Neural cell (in vitro differentiated cells): ENCODE measurements around the gene SH3TC1. TPM values are rescaled to one million over a fixed set of nuclear protein-coding genes. Genes with fewer than 3 reads are reported as not detected.

Experiments used
- H2AFZ ChIP-seq: fragments of 200-600, 300-800 bp; sonication (generic), shearing (Covaris generic); 2 replicates; pipeline ENCODE4 v1.6.0; 2014; ENCODE audit warnings: low read depth, mild to moderate bottlenecking, antibody characterized with exemption, low read length, moderate library complexity
- H3F3A ChIP-seq: fragments of 200-600 bp; shearing (Covaris generic); 2 replicates; pipeline ENCODE4 v1.6.1; 2016; ENCODE audit warnings: mild to moderate bottlenecking, moderate library complexity, mixed read lengths, antibody characterized with exemption, low read length; ENCODE audit not compliant: insufficient read depth, poor library complexity, severe bottlenecking
- H3K27ac ChIP-seq: fragments of 200-600, 300-800 bp; sonication (generic), shearing (Covaris generic); 2 replicates; pipeline ENCODE4 v1.5.1; 2014; ENCODE audit warnings: mild to moderate bottlenecking, low read length, moderate library complexity
- H3K27me3 ChIP-seq: fragments of 300-800, 200-600 bp; sonication (generic), shearing (Covaris generic); 2 replicates; pipeline ENCODE4 v1.6.0; 2014; ENCODE audit warnings: mild to moderate bottlenecking, low read depth, low read length, moderate library complexity; ENCODE audit not compliant: insufficient read depth
- H3K36me3 ChIP-seq: fragments of 300-800, 200-600 bp; sonication (generic), shearing (Covaris generic); 2 replicates; pipeline ENCODE4 v1.5.1; 2014; ENCODE audit warnings: mild to moderate bottlenecking, antibody characterized with exemption, low read length, moderate library complexity; ENCODE audit not compliant: insufficient read depth
- H3K4me2 ChIP-seq: fragments of 300-800, 200-600 bp; sonication (generic), shearing (Covaris generic); 2 replicates; pipeline ENCODE4 v1.6.0; 2014; ENCODE audit warnings: mild to moderate bottlenecking, low read length
- H3K4me3 ChIP-seq: fragments of 300-800, 200-600 bp; sonication (generic), shearing (Covaris generic); 2 replicates; pipeline ENCODE4 v1.5.1; 2014; ENCODE audit warnings: mild to moderate bottlenecking, low read length, moderate library complexity
- H3K79me2 ChIP-seq: fragments of 200-600 bp; shearing (Covaris generic); replicated peaks from 2 replicates; pipeline ENCODE4 v1.6.0; 2014; ENCODE audit warnings: mild to moderate bottlenecking, low read length, moderate library complexity; ENCODE audit not compliant: insufficient read depth
- H3K9ac ChIP-seq: fragments of 300-800, 200-600 bp; sonication (generic), shearing (Covaris generic); 2 replicates; pipeline ENCODE4 v1.6.1; 2016; ENCODE audit warnings: mild to moderate bottlenecking, low read length, mixed read lengths
- H3K9me2 ChIP-seq: fragments of 200-600 bp; shearing (Covaris generic); 2 replicates; pipeline ENCODE4 v1.6.1; 2016; ENCODE audit warnings: mild to moderate bottlenecking, low read length, mixed read lengths; ENCODE audit not compliant: insufficient read depth
- H3K9me3 ChIP-seq: fragments of 200-600, 300-800 bp; sonication (generic), shearing (Covaris generic); 2 replicates; pipeline ENCODE4 v1.6.1; 2016; ENCODE audit warnings: mild to moderate bottlenecking, mixed run types, low read length, moderate library complexity, mixed read lengths
- H4K20me1 ChIP-seq: fragments of 200-600 bp; shearing (Covaris generic); 2 replicates; pipeline ENCODE4 v1.6.1; 2016; ENCODE audit warnings: mild to moderate bottlenecking, mixed run types; ENCODE audit not compliant: insufficient read depth
- CTCF ChIP-seq: fragments of 450-650 bp; IDR thresholded peaks from 2 replicates; pipeline ENCODE4 v1.5.1; 2014; ENCODE audit warnings: antibody characterized with exemption, mild to moderate bottlenecking, moderate library complexity; ENCODE audit not compliant: poor library complexity, severe bottlenecking
- EP300 ChIP-seq: fragments of 450-650 bp; conservative IDR thresholded peaks from 2 replicates; pipeline ENCODE4 v1.6.1; 2014; ENCODE audit warnings: antibody characterized with exemption, mild to moderate bottlenecking, moderate library complexity; ENCODE audit not compliant: poor library complexity, severe bottlenecking
- EZH2 ChIP-seq: fragments of 200-600, 300-800 bp; shearing (Covaris generic), sonication (generic); IDR thresholded peaks from 2 replicates; pipeline ENCODE4 v1.6.1; 2014; ENCODE audit warnings: antibody characterized with exemption, low read length, borderline replicate concordance, mild to moderate bottlenecking; ENCODE audit not compliant: insufficient read depth, poor library complexity, severe bottlenecking
- MXI1 ChIP-seq: fragments of 450-650 bp; conservative IDR thresholded peaks from 2 replicates; pipeline ENCODE4 v1.6.1; 2014; ENCODE audit warnings: antibody characterized with exemption, mild to moderate bottlenecking; ENCODE audit not compliant: poor library complexity, severe bottlenecking
- POLR2AphosphoS5 ChIP-seq: IDR thresholded peaks from 2 replicates; pipeline ENCODE4 v1.6.1; 2012
- RAD21 ChIP-seq: fragments of 450-650 bp; conservative IDR thresholded peaks from 2 replicates; pipeline ENCODE4 v1.6.1; 2014; ENCODE audit warnings: antibody characterized with exemption, mild to moderate bottlenecking, moderate library complexity
- REST ChIP-seq: IDR thresholded peaks from 2 replicates; pipeline ENCODE4 v1.6.1; 2012; ENCODE audit warnings: borderline replicate concordance
- SMC3 ChIP-seq: fragments of 450-650 bp; conservative IDR thresholded peaks from 2 replicates; pipeline ENCODE4 v1.6.1; 2014; ENCODE audit warnings: antibody characterized with exemption, mild to moderate bottlenecking, moderate library complexity; ENCODE audit not compliant: poor library complexity
- TAF1 ChIP-seq: IDR thresholded peaks from 2 replicates; pipeline ENCODE4 v1.6.1; 2012; ENCODE audit warnings: low read depth
- polyA plus RNA-seq: library from polyadenylated mRNA; depleted of rRNA; stranded (reverse); fragments of >200 nt; gene quantifications from 2 replicates; pipeline ENCODE4 v1.2.3, GENCODE V29; 2014

Gene SH3TC1
- polyA plus RNA-seq, 1 donor from 2014 or later = not detected

GRCh38 chr4:8271821-8272220 lies 72.7 kb downstream of the SH3TC1 start:
- Histone ChIP-seq H3K79me2 (no peaks in the 10 kb centered on the region), H3K27ac (no peak overlapping the region), H4K20me1 (no peaks in the 10 kb centered on the region), H3K27me3 (peaks cover 37% of the 10 kb centered on the region), H3F3A (no peaks in the 10 kb centered on the region), H2AFZ (no peak overlapping the region), H3K36me3 (no peaks in the 10 kb centered on the region), H3K4me2 (no peak overlapping the region), H3K4me3 (no peak overlapping the region), H3K9me2 (no peaks in the 10 kb centered on the region), H3K9ac (no peak overlapping the region), H3K9me3 (no peaks in the 10 kb centered on the region)
- TF ChIP-seq SMC3 (no peak), MXI1 (no peak), REST (no peak), RAD21 (no peak), EZH2 (no peak), POLR2AphosphoS5 (no peak), EP300 (no peak)

- Histone ChIP-seq H3K4me3 (no peak overlapping the region), H3K27ac (no peak overlapping the region), H3K27me3 (peaks cover 37% of the 10 kb centered on the region), H3K9ac (no peak overlapping the region), H3K79me2 (no peaks in the 10 kb centered on the region), H2AFZ (no peak overlapping the region), H4K20me1 (no peaks in the 10 kb centered on the region), H3K9me3 (no peaks in the 10 kb centered on the region), H3K9me2 (no peaks in the 10 kb centered on the region), H3F3A (no peaks in the 10 kb centered on the region), H3K36me3 (no peaks in the 10 kb centered on the region), H3K4me2 (no peak overlapping the region)
- TF ChIP-seq TAF1 = no peak
- TF ChIP-seq MXI1 = no peak
- no peak for TF ChIP-seq CTCF
- TF ChIP-seq RAD21 = no peak
- TF ChIP-seq EZH2 = no peak
- no peak for TF ChIP-seq POLR2AphosphoS5
- no peak for TF ChIP-seq SMC3
- no peak for TF ChIP-seq EP300
- no peak for TF ChIP-seq REST
Observed at GRCh38 chr4:8272472-8273428, 73.7 kb downstream of the SH3TC1 start.
